Measurements from ENCODE around the gene SLC24A4.
"Not testable (repeated sequence)": the region's sequence is repeated elsewhere in the genome, so short reads cannot be mapped to it uniquely, and the experiment has no call there.

The SLC24A4 gene

GRCh38 chr14:92401561-92401960 lies 78.6 kb downstream of the SLC24A4 start:
- DNase-seq (ENCODE audit: low read depth in 1 of 2, low spot score in 1 of 2) = no peak

DNA sequence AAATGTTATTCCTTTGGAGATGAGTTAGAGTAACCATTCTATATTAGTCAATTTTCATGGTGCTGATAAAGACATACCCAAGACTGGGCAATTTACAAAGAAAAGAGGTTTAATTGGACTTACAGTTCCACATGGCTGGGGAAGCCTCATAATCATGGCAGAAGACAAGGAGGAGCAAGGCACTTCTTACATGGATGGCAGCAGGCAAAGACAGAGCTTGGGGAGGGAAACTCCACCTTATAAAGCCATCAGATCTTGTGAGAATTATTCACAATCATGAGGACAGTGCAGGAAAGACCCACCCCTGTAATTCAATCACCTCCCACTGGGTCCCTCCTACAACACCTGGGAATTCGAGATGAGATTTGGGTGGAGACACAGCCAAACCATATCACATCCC lies 79.5 kb downstream of the SLC24A4 start:
- DNase-seq (ENCODE audit: low read depth in 1 of 2, low spot score in 1 of 2) = not testable (repeated sequence)

GRCh38 chr14:92404018-92404417 lies 81.1 kb downstream of the SLC24A4 start:
- DNase-seq (ENCODE audit: low read depth in 1 of 2, low spot score in 1 of 2) = no peak

DNA sequence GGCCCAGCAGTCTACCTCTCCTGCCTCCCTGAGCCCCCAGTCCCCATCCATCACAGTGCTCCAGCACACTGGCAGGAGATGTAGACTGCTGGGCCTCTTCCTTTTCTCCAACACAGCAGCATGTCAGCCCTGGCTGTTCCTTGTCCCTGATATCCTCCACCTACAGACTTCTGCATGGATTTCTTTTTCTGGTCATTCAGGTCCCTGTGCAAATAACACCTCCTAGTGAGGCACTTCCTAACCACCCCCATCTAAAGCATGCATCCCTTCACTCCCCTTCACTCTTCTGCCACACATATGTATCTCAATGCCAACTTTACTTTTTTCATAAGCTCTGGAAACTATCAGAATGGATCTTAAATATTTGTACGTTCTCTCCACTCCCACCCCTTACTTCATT lies 81.5 kb downstream of the SLC24A4 start:
- no peak for DNase-seq (ENCODE audit: low read depth in 1 of 2, low spot score in 1 of 2)

DNA sequence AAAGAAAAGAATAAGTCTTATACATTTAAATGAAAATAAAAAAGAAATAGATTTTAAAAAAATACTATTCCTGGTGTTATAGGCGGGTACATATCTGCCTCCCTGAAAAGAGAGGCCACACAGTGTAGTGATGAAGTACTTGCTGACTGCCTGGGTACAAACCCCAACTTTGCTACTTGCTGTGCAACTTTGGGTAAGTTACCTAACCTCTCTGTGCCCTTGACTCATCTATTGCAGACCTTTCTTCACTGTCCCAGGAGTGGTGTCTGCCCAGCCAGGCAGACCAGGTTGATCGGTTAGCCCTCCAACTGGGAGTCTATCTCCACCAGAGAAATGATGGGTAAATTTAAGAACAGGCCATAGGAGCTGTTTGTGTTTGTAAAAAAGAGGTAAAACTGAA lies 82.0 kb downstream of the SLC24A4 start:
- no peak for DNase-seq (ENCODE audit: low read depth in 1 of 2, low spot score in 1 of 2)

GRCh38 chr14:92407410-92407809 lies 84.4 kb downstream of the SLC24A4 start:
- no peak for DNase-seq (ENCODE audit: low read depth in 1 of 2, low spot score in 1 of 2)

DNA sequence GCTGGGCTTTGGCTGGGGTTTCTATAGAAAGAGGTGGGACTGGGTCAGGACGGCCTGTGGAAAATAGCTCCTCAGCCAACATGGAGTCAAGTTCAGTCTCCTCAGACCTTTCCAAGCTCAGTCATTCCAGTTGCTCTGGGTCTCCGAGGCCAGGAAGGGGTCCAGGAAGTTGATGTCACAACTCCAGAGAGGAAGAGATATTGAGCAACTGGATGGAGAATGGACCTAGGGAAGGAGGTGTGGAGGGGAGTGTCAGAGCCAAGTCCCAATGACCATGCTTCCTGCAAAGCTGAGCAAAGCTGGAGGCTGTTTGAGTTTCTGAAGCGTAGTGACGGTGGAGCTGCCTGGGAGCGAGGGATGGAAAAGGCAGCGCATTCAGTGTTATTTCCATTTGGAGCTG lies 86.1 kb downstream of the SLC24A4 start:
- DNase-seq (ENCODE audit: low read depth in 1 of 2, low spot score in 1 of 2) = no peak

GRCh38 chr14:92411135-92411534 lies 88.2 kb downstream of the SLC24A4 start:
- DNase-seq (ENCODE audit: low read depth in 1 of 2, low spot score in 1 of 2) = no peak

GRCh38 chr14:92411941-92412340 lies 89.0 kb downstream of the SLC24A4 start:
- DNase-seq (ENCODE audit: low read depth in 1 of 2, low spot score in 1 of 2) = no peak

DNA sequence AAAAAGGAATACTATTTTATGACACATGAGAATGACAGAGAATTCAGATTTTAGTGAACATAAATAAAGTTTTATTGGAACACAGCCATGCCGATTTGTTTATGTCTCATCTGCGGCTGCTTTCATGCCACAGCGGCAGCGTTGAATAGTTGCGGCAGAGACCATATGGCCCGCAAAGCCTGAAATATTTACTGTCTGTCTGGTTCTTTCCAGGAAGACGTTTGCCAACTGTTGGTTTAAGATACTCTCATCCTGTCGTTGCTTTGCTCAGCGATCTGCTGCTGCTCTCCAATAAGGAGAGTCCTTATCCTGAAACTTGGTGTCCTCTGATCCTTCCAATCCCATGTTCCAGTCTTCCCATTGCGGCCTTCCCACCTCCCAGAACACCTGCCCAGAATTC lies 89.9 kb downstream of the SLC24A4 start:
- DNase-seq (ENCODE audit: low read depth in 1 of 2, low spot score in 1 of 2) = no peak

- DNase-seq (ENCODE audit: low read depth in 1 of 2, low spot score in 1 of 2) = no peak
Measured at GRCh38 chr14:92413379-92413778, 90.4 kb downstream of the SLC24A4 start.

DNA sequence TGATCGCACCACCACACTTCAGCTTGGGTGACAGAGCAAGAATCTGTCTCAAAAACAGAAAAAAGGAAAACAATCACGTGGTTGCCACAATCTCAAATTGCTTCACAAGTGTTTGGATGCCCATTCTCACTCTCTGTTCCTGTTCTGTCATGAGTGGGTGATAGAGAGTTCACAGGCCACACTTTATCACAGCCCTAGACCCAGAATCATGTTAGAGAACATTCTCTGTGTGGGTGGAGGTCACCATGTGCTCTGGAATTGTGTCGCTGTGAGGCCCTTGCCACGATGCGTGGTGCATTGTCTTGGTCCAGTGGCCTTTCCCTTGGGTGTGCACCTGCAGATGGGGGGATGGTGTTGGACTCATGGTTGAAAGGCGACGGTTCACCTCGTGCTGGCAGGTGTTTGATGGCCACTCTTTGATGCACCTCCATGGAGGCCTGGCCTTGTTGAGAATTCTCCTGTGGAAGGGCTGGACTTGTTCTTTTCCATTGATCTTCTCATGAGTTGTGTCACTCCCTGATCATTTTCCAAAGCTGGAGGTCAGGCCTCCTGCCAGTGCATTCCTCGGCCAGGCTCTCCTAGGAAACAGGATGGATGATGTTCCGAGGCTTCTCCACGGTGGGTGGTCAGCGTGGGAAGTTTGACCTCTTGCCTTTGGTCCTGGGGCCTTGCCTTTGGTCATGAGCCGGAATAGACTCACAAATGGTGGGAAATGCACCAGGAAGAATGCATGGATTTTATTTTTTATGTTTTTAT lies 91.9 kb downstream of the SLC24A4 start:
- DNase-seq (ENCODE audit: low read depth in 1 of 2, low spot score in 1 of 2) = no peak

DNA sequence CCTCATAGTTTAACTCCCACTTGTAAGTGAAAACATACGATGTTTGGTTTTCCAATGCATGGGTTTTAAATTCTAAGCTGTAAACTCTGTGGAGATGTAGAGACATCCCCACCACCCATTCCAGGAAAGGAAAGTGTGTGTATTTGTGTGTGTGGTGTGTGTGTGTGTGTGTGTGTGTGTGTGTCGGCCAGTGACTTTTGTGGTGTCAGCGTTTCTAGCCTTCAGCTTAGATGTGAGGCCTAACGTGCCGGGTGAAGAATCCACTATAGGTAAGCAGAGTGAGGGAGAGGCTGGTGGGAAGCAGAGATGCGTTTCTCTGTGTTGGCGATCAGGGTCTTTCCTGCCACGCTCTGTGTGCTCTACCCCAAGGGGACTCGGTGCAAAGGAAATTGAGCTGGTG lies 93.0 kb downstream of the SLC24A4 start:
- no peak for DNase-seq (ENCODE audit: low read depth in 1 of 2, low spot score in 1 of 2)

- DNase-seq (ENCODE audit: low read depth in 1 of 2, low spot score in 1 of 2) = no peak
Measured at GRCh38 chr14:92416544-92416943, 93.6 kb downstream of the SLC24A4 start.

- DNase-seq (ENCODE audit: low read depth in 1 of 2, low spot score in 1 of 2) = no peak
Measured at GRCh38 chr14:92417759-92418158, 94.8 kb downstream of the SLC24A4 start.

DNA sequence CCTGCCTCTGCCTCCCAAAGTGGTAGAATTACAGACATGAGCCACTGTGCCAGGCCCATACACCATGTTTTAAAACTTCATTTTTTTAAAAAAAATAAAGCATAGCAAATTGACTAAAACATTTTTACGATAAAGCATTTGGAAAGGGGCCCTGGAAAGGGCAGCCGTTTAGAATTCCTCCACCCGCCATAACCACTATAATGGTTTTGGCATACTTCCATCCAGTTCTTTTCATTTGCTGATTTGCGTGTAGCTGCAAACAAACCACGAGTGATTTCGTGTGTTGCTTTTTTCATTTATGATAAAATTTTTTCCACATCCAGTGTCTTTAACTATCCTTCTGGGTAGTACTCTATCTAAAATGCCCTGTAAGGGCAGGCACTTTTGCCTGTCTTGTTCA lies 98.8 kb downstream of the SLC24A4 start:
- no peak for DNase-seq (ENCODE audit: low read depth in 1 of 2, low spot score in 1 of 2)

- DNase-seq (ENCODE audit: low read depth in 1 of 2, low spot score in 1 of 2) = no peak
Measured at GRCh38 chr14:92425101-92425500, 102.1 kb downstream of the SLC24A4 start.

GRCh38 chr14:92426237-92426636 lies 103.3 kb downstream of the SLC24A4 start:
- no peak for DNase-seq (ENCODE audit: low read depth in 1 of 2, low spot score in 1 of 2)

DNA sequence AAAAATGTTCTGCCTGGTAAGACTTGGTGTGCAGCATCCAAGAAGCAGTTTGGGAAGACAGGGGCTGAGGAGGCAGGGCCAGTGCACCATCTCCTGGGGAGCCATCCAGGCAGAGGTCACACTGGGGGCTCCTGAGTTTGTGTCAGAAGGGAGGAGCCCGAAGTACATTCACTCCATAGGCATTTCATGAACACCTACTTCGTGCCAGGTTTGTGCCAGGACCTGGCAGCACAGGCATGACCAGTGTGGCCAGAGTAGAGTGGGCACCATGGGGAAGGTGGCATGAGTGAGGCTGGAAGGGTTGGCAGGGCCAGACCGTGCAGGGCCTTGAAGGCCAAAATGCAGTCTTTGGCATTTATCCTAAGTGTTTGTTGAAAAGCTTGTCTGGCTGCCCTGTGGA lies 104.1 kb downstream of the SLC24A4 start:
- DNase-seq (ENCODE audit: low read depth in 1 of 2, low spot score in 1 of 2) = no peak

GRCh38 chr14:92430686-92431085 lies 107.7 kb downstream of the SLC24A4 start:
- DNase-seq (ENCODE audit: low read depth in 1 of 2, low spot score in 1 of 2) = no peak

- DNase-seq (ENCODE audit: low read depth in 1 of 2, low spot score in 1 of 2) = no peak
Measured at GRCh38 chr14:92431199-92431725, 108.3 kb downstream of the SLC24A4 start.

DNA sequence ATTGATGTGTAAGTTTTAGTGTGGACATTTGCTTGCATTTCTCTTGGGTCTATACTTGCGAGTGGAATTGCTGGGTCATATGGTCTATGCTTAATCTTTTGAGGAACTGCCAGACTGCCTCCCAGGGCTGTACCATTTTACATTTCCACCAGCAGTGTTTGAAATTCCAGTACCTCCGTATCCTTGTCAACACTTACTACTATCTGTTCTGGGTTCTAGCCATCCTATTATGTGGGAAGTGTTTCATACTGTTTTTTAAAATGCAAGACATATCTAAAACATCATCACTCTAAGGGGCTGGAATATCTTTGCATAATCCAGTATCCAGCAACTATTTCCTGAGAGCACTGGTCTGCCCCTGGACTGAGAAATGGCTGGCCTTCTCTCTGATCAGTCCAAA lies 110.4 kb downstream of the SLC24A4 start:
- DNase-seq (ENCODE audit: low read depth in 1 of 2, low spot score in 1 of 2) = no peak

- no peak for DNase-seq (ENCODE audit: low read depth in 1 of 2, low spot score in 1 of 2)
Measured at GRCh38 chr14:92435154-92435553, 112.2 kb downstream of the SLC24A4 start.

Measured in stimulated activated CD4-positive, alpha-beta T cell treated with anti-CD3 and anti-CD28 coated beads, Interleukin-15, amount 100 ng/mL, for 1 hour (primary cell).